ENCODE results near the gene TXNDC5. TPM values are rescaled to one million over a fixed set of nuclear protein-coding genes. Genes with fewer than 3 reads are reported as not detected.

TXNDC5 gene
- total and polyA plus RNA-seq, 12 donors, result 26.5 to 78.0 (median 38.3) TPM

GRCh38 chr6:7920425-7920824, 9.8 kb upstream of the TXNDC5 start:
- intact Hi-C loops (cut with DNase I), result no loop called here
- WGBS, 2 donors, result 80 to 84% methylated on average over 2 of the region's 2 CpGs
- Histone ChIP-seq H3K36me3 (no peaks in the 10 kb centered on the region), H3K4me3 (no peak overlapping the region), H3K27ac (no peak overlapping the region), H3K9me3 (peaks cover 0 to 10% (median 0%) of the 10 kb centered on the region in 11 donors), H3K4me1 (peaks cover 0 to 7% (median 0%) of the 10 kb centered on the region in 9 donors), H3K27me3 (peaks cover 0 to 6% (median 0%) of the 10 kb centered on the region in 7 donors)
- TF ChIP-seq CTCF (IDR thresholded peaks at IDR 0.05), result no peak
- DNase-seq, result no peak
- no peak for ATAC-seq

GRCh38 chr6:7919871-7920270, 9.3 kb upstream of the TXNDC5 start:
- WGBS, 2 donors, result 65 to 70% methylated on average over 8 of the region's 8 CpGs
- peaks cover 0 to 5% (median 0%) of the 10 kb centered on the region in 11 donors for H3K9me3 ChIP-seq
- DNase-seq (no peak), ATAC-seq (no peak)
- H3K4me1 ChIP-seq, result peaks cover 0 to 9% (median 0%) of the 10 kb centered on the region in 9 donors
- peaks cover 0 to 6% (median 0%) of the 10 kb centered on the region in 7 donors for H3K27me3 ChIP-seq
- no peak overlapping the region for H3K27ac ChIP-seq
- H3K36me3 ChIP-seq, result no peaks in the 10 kb centered on the region
- intact Hi-C loops (cut with DNase I), result loop anchor here in 5 of 10 donors (10.0 kb wide), 5 partner anchors 55 to 195 kb away; partner anchors contain the start of genes BLOC1S5 (in 1 of the 5) and BMP6 (in 1 of the 5)
- no peak for TF ChIP-seq CTCF (IDR thresholded peaks at IDR 0.05)
- H3K4me3 ChIP-seq, result no peak overlapping the region

GRCh38 chr6:7918403-7918802, 7.8 kb upstream of the TXNDC5 start:
- Histone ChIP-seq H3K27me3 (peaks cover 0 to 6% (median 0%) of the 10 kb centered on the region in 7 donors), H3K27ac (no peak overlapping the region), H3K36me3 (no peaks in the 10 kb centered on the region), H3K4me1 (peaks cover 0 to 9% (median 0%) of the 10 kb centered on the region in 9 donors), H3K4me3 (no peak overlapping the region), H3K9me3 (no peaks in the 10 kb centered on the region)
- intact Hi-C loops (cut with DNase I), result loop anchor here in 5 of 10 donors (10.0 kb wide), 5 partner anchors 56 to 194 kb away; partner anchors contain the start of genes BLOC1S5 (in 1 of the 5) and BMP6 (in 1 of the 5)
- TF ChIP-seq CTCF (IDR thresholded peaks at IDR 0.05), result no peak
- 94 to 97% methylated on average over 4 of the region's 4 CpGs for WGBS, 2 donors
- DNase-seq (no peak), ATAC-seq (no peak)

- no peak for TF ChIP-seq CTCF (IDR thresholded peaks at IDR 0.05)
- no peak overlapping the region for H3K27ac ChIP-seq
- H3K27me3 ChIP-seq, result peaks cover 0 to 6% (median 0%) of the 10 kb centered on the region in 7 donors
- 86 to 90% methylated on average over 5 of the region's 5 CpGs for WGBS, 2 donors
- H3K4me3 ChIP-seq, result no peak overlapping the region
- H3K36me3 ChIP-seq, result no peaks in the 10 kb centered on the region
- H3K9me3 ChIP-seq, result no peaks in the 10 kb centered on the region
- no peak for ATAC-seq
- intact Hi-C loops (cut with DNase I), result loop anchor here in 5 of 10 donors (10.0 kb wide), 5 partner anchors 57 to 193 kb away; partner anchors contain the start of genes BLOC1S5 (in 1 of the 5) and BMP6 (in 1 of the 5)
- H3K4me1 ChIP-seq, result peaks cover 0 to 9% (median 0%) of the 10 kb centered on the region in 9 donors
- no peak for DNase-seq
Observed at GRCh38 chr6:7917729-7918128, 7.1 kb upstream of the TXNDC5 start.
